ENCODE data around the gene TMEM171.

DNA sequence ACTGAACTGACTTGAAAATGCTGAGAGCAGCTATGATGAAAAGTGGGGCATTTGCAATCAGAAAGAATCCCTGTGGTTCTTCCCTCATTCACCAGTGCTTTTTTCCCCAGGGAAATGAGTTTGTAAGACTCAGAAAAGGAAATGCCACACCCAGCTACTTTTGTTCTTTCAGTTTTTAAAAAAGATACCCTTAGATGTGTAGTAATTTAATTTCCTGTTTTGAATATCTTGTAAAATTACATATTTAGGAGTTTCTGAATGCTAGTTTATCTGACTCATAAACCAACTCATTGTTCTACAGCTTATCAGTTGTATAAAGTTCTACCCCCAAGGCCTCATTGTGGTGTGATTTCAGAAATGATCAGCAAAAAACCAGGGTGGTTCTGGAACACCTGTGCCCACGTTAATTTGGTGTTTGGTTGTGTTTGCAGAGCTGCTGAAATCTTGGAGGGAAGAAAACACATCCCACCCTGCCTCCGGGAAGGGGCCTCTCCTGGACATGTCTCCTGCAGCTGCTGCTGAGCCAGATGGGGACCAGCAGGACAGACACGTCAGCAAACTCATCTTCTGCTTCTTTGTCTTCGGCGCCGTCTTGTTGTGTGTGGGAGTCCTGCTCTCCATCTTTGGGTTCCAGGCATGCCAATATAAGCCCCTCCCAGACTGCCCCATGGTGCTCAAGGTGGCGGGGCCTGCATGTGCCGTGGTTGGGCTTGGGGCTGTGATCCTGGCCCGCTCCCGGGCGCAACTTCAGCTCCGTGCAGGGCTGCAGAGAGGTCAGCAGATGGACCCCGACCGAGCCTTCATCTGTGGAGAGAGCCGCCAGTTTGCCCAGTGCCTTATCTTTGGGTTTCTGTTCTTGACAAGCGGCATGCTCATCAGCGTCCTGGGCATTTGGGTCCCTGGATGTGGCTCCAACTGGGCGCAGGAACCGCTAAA lies 2.8 kb downstream of the TMEM171 start:
- TF ChIP-seq CTCF (IDR thresholded peaks at IDR 0.05 in 2 of 3, conservative IDR thresholded peaks at IDR 0.05 in 1 of 3; ENCODE audit: borderline replicate concordance in 1 of 3, insufficient read depth in 1 of 3, low read depth in 2 of 3, low read length in 2 of 3) (no peak), SRF (IDR thresholded peaks at IDR 0.05; ENCODE audit: low read depth) (no peak), POLR2AphosphoS5 (IDR thresholded peaks at IDR 0.05; ENCODE audit: low read depth, low read length) (no peak)
- TF ChIP-seq, protein P1, sequence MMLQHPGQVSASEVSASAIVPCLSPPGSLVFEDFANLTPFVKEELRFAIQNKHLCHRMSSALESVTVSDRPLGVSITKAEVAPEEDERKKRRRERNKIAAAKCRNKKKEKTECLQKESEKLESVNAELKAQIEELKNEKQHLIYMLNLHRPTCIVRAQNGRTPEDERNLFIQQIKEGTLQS (IDR thresholded peaks at IDR 0.05) = no peak

Measured in HCT116 (cell line).